Smooth muscle cell (in vitro differentiated cells): Measurements from ENCODE around the gene CSTF1. TPM values are rescaled to one million over a fixed set of nuclear protein-coding genes. Genes with fewer than 3 reads are reported as not detected.

ENCODE experiments used
- DNase-seq: peaks from one replicate; lab custom pipeline; 2025; ENCODE audit not compliant: unreplicated experiment; lab: John Stamatoyannopoulos, UW
- H2AFZ ChIP-seq: fragments of 200-600 bp; sonication (generic); 2 replicates; pipeline ENCODE4 v1.6.0; 2016; ENCODE audit warnings: antibody characterized with exemption, low read depth, mild to moderate bottlenecking
- H3F3A ChIP-seq: fragments of 200-600 bp; sonication (generic); 2 replicates; pipeline ENCODE4 v1.6.0; 2017; ENCODE audit warnings: antibody characterized with exemption, low read depth
- H3K27ac ChIP-seq: fragments of 200-600 bp; sonication (generic); 2 replicates; pipeline ENCODE4 v1.5.1; 2016; ENCODE audit warnings: low read depth, mild to moderate bottlenecking
- H3K27me3 ChIP-seq: fragments of 200-600 bp; sonication (generic); 2 replicates; pipeline ENCODE4 v1.6.1; 2016; ENCODE audit warnings: low read depth, mild to moderate bottlenecking
- H3K36me3 ChIP-seq: fragments of 200-600 bp; sonication (generic); 2 replicates; pipeline ENCODE4 v1.5.1; 2016; ENCODE audit warnings: low read depth
- H3K4me1 ChIP-seq: fragments of 200-600 bp; sonication (generic); 2 replicates; pipeline ENCODE4 v1.5.1; 2016; ENCODE audit warnings: low read depth
- H3K4me2 ChIP-seq: fragments of 200-600 bp; sonication (generic); 2 replicates; pipeline ENCODE4 v1.6.0; 2016; ENCODE audit warnings: mild to moderate bottlenecking
- H3K4me3 ChIP-seq: fragments of 200-600 bp; sonication (generic); 2 replicates; pipeline ENCODE4 v1.5.1; 2016; ENCODE audit warnings: mild to moderate bottlenecking
- H3K79me2 ChIP-seq: fragments of 200-600 bp; sonication (generic); 2 replicates; pipeline ENCODE4 v1.6.0; 2016; ENCODE audit warnings: low read depth, mild to moderate bottlenecking
- H3K9ac ChIP-seq: fragments of 200-600 bp; sonication (generic); 2 replicates; pipeline ENCODE4 v1.6.0; 2016; ENCODE audit warnings: low read depth
- H3K9me3 ChIP-seq: fragments of 200-600 bp; sonication (generic); replicated peaks from 2 replicates; pipeline ENCODE4 v1.5.1; 2016; ENCODE audit warnings: low read depth
- H4K20me1 ChIP-seq: fragments of 200-600 bp; sonication (generic); 2 replicates; pipeline ENCODE4 v1.6.0; 2016; ENCODE audit warnings: low read depth
- CTCF ChIP-seq: fragments of 200-600 bp; sonication (generic); IDR thresholded peaks from 2 replicates; pipeline ENCODE4 v1.5.1; 2017; ENCODE audit warnings: borderline replicate concordance, mild to moderate bottlenecking, antibody characterized with exemption; ENCODE audit not compliant: insufficient read depth, poor library complexity, severe bottlenecking
- WGBS: methylation state at CpG from one replicate; pipeline ENCODE4 v1.1.7; 2016; ENCODE audit warnings: low lambda C conversion rate; 5-methylcytosine and 5-hydroxymethylcytosine counted together
- polyA plus RNA-seq: library from polyadenylated mRNA; unstranded; fragments of >200 nt; fragmentation: Nextera tagmentation; extraction: Ambion mirVana; gene quantifications from 2 replicates; pipeline ENCODE4 v1.2.1, GENCODE V29; 2016
- total RNA-seq: library from RNA; depleted of rRNA; stranded (reverse); fragments of >200 nt; gene quantifications from 2 replicates; pipeline ENCODE4 v1.2.3, GENCODE V29; 2014

CSTF1 gene
- total and polyA plus RNA-seq, 2 experiments from 2014 or later: 27.8 to 38.5 TPM

DNA sequence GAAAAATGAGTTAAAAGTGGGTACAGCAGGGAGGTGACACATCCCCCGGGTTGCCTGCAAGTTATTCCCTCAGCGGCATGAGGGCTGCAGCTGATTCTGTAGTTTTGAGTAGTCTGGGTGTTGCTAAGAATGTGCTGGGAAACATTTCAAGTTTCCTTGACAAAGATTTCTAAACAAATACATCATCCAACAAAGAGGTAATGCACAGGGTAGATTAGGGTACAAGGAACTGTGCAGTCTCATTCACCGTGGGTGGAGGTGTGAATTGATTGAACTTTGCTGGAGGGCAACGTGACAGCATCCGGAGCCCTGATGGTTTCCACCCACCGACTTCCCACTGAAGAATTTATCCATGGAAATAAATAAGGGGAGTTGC is 41.4 kb downstream of the CSTF1 start:
- H3K4me2 ChIP-seq: no peak overlapping the region
- DNase-seq: no peak

GRCh38 chr20:56437196-56437960 is 44.9 kb downstream of the CSTF1 start:
- H3K36me3 ChIP-seq: no peaks in the 10 kb centered on the region
- DNase-seq: no peak
- no peak overlapping the region for H3K9ac ChIP-seq
- peaks cover 7% of the 10 kb centered on the region for H3K4me1 ChIP-seq
- peaks cover 23% of the 10 kb centered on the region for H3F3A ChIP-seq
- no peaks in the 10 kb centered on the region for H3K79me2 ChIP-seq
- TF ChIP-seq CTCF: no peak
- H3K27ac ChIP-seq: no peak overlapping the region
- no peak overlapping the region for H2AFZ ChIP-seq
- H3K27me3 ChIP-seq: no peaks in the 10 kb centered on the region
- H4K20me1 ChIP-seq: no peaks in the 10 kb centered on the region
- H3K4me3 ChIP-seq: no peak overlapping the region
- H3K4me2 ChIP-seq: no peak overlapping the region
- 93% methylated on average over 12 of the region's 20 CpGs for WGBS
- H3K9me3 ChIP-seq: no peaks in the 10 kb centered on the region

More for the DNA sequence above, 41.4 kb downstream of the CSTF1 start:
- Histone ChIP-seq H3K9me3 (no peaks in the 10 kb centered on the region), H3K27me3 (no peaks in the 10 kb centered on the region), H3F3A (peaks cover 7% of the 10 kb centered on the region), H3K27ac (peak overlapping the region; percentile 13), H4K20me1 (no peaks in the 10 kb centered on the region), H3K36me3 (no peaks in the 10 kb centered on the region), H2AFZ (no peak overlapping the region), H3K4me3 (no peak overlapping the region), H3K9ac (no peak overlapping the region), H3K79me2 (no peaks in the 10 kb centered on the region), H3K4me1 (no peaks in the 10 kb centered on the region)
- TF ChIP-seq CTCF: no peak
- 41% methylated on average over 6 of the region's 6 CpGs for WGBS

- Histone ChIP-seq H3K4me2 (no peak overlapping the region), H3K79me2 (no peaks in the 10 kb centered on the region), H3K4me3 (no peak overlapping the region), H3K36me3 (no peaks in the 10 kb centered on the region), H3K9me3 (no peaks in the 10 kb centered on the region), H3K9ac (no peak overlapping the region), H3K27ac (no peak overlapping the region), H2AFZ (no peak overlapping the region), H3K4me1 (peaks cover 7% of the 10 kb centered on the region), H3K27me3 (no peaks in the 10 kb centered on the region), H3F3A (peaks cover 23% of the 10 kb centered on the region), H4K20me1 (no peaks in the 10 kb centered on the region)
- no peak for TF ChIP-seq CTCF
- DNase-seq: no peak
- 91% methylated on average over 4 of the region's 4 CpGs for WGBS
Observed at GRCh38 chr20:56438284-56438683, 45.8 kb downstream of the CSTF1 start.
